SU-DHL-6 (cell line): ENCODE data around the gene DOCK8.
A peak's percentile ranks its signal among the peaks of the same experiment; 100 is the strongest.

ENCODE experiments used
- H2AFZ ChIP-seq: fragments of 200-600 bp; sonication (generic); 2 replicates; pipeline ENCODE4 v1.6.1; 2014; ENCODE audit warnings: low read depth, mild to moderate bottlenecking, moderate library complexity, mixed read lengths, antibody characterized with exemption, low read length; ENCODE audit not compliant: severe bottlenecking
- H3F3A ChIP-seq: fragments of 200-600 bp; shearing (Covaris generic); 2 replicates; pipeline ENCODE4 v1.6.0; 2016; ENCODE audit warnings: antibody characterized with exemption, mild to moderate bottlenecking; ENCODE audit not compliant: insufficient read depth
- H3K27ac ChIP-seq: fragments of 200-600 bp; sonication (generic); 2 replicates; pipeline ENCODE4 v1.5.1; 2016; ENCODE audit warnings: low read depth, mild to moderate bottlenecking, low read length, moderate library complexity, mixed read lengths
- H3K27me3 ChIP-seq: fragments of 200-600 bp; sonication (generic), shearing (Covaris generic); 2 replicates; pipeline ENCODE4 v1.6.0; 2014; ENCODE audit warnings: mild to moderate bottlenecking, low read length
- H3K36me3 ChIP-seq: fragments of 200-600 bp; sonication (generic); 2 replicates; pipeline ENCODE4 v1.6.1; 2014; ENCODE audit warnings: mild to moderate bottlenecking, low read length, mixed read lengths
- H3K4me2 ChIP-seq: fragments of 300-600, 200-600 bp; shearing (Covaris generic), sonication (generic); 2 replicates; pipeline ENCODE4 v1.6.0; 2014; ENCODE audit warnings: low read length, low read depth, mild to moderate bottlenecking; ENCODE audit not compliant: poor library complexity, severe bottlenecking
- H3K4me3 ChIP-seq: fragments of 200-600 bp; sonication (generic); 2 replicates; pipeline ENCODE4 v1.5.1; 2014; ENCODE audit warnings: antibody characterized with exemption, low read length, mild to moderate bottlenecking, mixed read lengths; ENCODE audit not compliant: insufficient read depth, poor library complexity, severe bottlenecking
- H3K79me2 ChIP-seq: fragments of 200-600 bp; sonication (generic); 2 replicates; pipeline ENCODE4 v1.6.1; 2014; ENCODE audit warnings: mild to moderate bottlenecking, low read length, moderate library complexity; ENCODE audit not compliant: insufficient read depth
- H3K9ac ChIP-seq: fragments of 200-600 bp; sonication (generic); 2 replicates; pipeline ENCODE4 v1.7.0; 2014; ENCODE audit warnings: mild to moderate bottlenecking, low read length
- H3K9me2 ChIP-seq: fragments of 200-600 bp; sonication (generic); replicated peaks from 2 replicates; pipeline ENCODE4 v1.6.1; 2014; ENCODE audit warnings: low read length; ENCODE audit not compliant: insufficient read depth
- H3K9me3 ChIP-seq: fragments of 200-600 bp; sonication (generic); 2 replicates; pipeline ENCODE4 v1.6.1; 2014; ENCODE audit warnings: low read length, mixed read lengths; ENCODE audit not compliant: insufficient read depth
- H4K20me1 ChIP-seq: fragments of 200-600 bp; sonication (generic); 2 replicates; pipeline ENCODE4 v1.6.1; 2014; ENCODE audit warnings: low read depth, mild to moderate bottlenecking, antibody characterized with exemption, low read length, moderate library complexity, mixed read lengths
- EZH2phosphoT487 ChIP-seq: fragments of 200-600 bp; sonication (generic), shearing (Covaris generic); conservative IDR thresholded peaks from 2 replicates; pipeline ENCODE4 v1.6.1; 2018; ENCODE audit warnings: mild to moderate bottlenecking, antibody characterized with exemption, low read length, moderate library complexity, mixed read lengths
- TF ChIP-seq, protein P1 (sequence below): fragments of 200-600 bp; sonication (generic); IDR thresholded peaks from one replicate; pipeline ENCODE4 v1.5.1; 2017; ENCODE audit warnings: antibody characterized with exemption, mild to moderate bottlenecking, low read length, moderate library complexity; ENCODE audit not compliant: insufficient read depth, poor library complexity, severe bottlenecking

Gene DOCK8

DNA sequence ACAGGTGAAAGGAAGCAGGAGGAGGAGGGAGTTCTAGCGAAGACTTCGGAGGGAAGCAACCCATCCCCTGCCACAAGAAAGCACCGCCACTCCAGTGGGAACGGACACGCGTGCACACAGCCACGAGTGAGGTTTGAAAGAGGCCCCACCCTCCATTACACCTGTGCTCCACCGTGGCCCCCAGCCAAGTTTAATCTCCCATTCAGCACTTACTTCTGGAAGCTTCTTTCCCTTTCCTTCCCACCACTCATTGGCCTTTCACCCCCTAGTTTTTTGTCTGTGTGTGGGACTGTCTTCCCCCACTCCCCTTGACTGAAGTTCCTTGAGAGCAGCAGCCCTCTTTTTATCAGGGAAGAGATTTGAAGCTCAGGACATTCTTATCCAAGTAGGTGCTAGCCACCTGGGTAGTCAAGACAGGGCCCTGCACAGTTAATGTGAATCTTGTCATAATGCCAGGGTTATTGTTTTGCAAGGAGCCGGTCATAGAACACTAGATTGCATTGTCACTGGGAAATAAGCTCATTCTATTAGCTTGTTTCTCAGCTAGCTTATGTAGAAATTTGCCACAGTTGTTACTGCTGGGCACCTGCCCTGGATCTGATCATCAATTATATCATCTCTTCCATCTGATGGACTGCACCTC is 256.0 kb downstream of the DOCK8 start:
- peak overlapping the region; percentile 86 for H3K4me2 ChIP-seq
- peak overlapping the region; percentile 47 for H3K27ac ChIP-seq
- H4K20me1 ChIP-seq, result no peaks in the 10 kb centered on the region
- peak overlapping the region; percentile 16 for H2AFZ ChIP-seq
- peaks cover 15% of the 10 kb centered on the region for H3F3A ChIP-seq
- H3K9ac ChIP-seq, result peak overlapping the region; percentile 66
- H3K27me3 ChIP-seq, result no peaks in the 10 kb centered on the region
- H3K9me2 ChIP-seq, result no peaks in the 10 kb centered on the region
- H3K36me3 ChIP-seq, result peaks cover 3% of the 10 kb centered on the region; the same call in 1 of the 2 replicates
- peak overlapping the region; percentile 61 for H3K4me3 ChIP-seq
- no peak for TF ChIP-seq EZH2phosphoT487
- TF ChIP-seq, protein P1, sequence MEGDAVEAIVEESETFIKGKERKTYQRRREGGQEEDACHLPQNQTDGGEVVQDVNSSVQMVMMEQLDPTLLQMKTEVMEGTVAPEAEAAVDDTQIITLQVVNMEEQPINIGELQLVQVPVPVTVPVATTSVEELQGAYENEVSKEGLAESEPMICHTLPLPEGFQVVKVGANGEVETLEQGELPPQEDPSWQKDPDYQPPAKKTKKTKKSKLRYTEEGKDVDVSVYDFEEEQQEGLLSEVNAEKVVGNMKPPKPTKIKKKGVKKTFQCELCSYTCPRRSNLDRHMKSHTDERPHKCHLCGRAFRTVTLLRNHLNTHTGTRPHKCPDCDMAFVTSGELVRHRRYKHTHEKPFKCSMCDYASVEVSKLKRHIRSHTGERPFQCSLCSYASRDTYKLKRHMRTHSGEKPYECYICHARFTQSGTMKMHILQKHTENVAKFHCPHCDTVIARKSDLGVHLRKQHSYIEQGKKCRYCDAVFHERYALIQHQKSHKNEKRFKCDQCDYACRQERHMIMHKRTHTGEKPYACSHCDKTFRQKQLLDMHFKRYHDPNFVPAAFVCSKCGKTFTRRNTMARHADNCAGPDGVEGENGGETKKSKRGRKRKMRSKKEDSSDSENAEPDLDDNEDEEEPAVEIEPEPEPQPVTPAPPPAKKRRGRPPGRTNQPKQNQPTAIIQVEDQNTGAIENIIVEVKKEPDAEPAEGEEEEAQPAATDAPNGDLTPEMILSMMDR, result no peak
- H3K79me2 ChIP-seq, result peaks cover 9% of the 10 kb centered on the region; the same call in 1 of the 2 replicates
- no peaks in the 10 kb centered on the region for H3K9me3 ChIP-seq

DNA sequence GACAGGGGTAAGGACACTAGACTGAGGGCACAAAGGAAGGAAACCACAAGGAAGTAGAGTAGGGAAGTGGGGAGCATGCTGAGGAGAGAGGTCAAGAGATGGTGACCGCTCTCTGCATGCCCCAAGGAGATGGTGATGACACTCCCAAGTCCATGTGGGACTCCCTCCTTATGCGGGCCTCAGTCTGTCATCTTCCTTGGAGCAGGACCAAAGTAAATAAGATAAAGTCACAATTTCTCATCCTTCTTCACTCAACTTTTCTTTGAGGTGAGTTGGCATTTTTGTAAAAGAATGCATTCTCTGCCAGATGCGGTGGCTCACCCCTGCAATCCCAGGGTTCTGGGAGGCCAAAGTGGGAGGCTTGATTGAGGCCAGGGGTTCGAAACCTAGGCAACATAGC is 256.7 kb downstream of the DOCK8 start:
- no peak overlapping the region for H3K27ac ChIP-seq
- H4K20me1 ChIP-seq, result no peaks in the 10 kb centered on the region
- TF ChIP-seq, protein P1, result no peak
- TF ChIP-seq EZH2phosphoT487, result no peak
- H3K4me3 ChIP-seq, result peak overlapping the region; percentile 61
- peaks cover 9% of the 10 kb centered on the region; the same call in 1 of the 2 replicates for H3K79me2 ChIP-seq
- peak overlapping the region; percentile 86 for H3K4me2 ChIP-seq
- peaks cover 15% of the 10 kb centered on the region for H3F3A ChIP-seq
- H3K9me2 ChIP-seq, result no peaks in the 10 kb centered on the region
- H3K9ac ChIP-seq, result peak overlapping the region; percentile 66
- H3K9me3 ChIP-seq, result no peaks in the 10 kb centered on the region
- no peaks in the 10 kb centered on the region for H3K36me3 ChIP-seq
- no peak overlapping the region for H2AFZ ChIP-seq
- no peaks in the 10 kb centered on the region for H3K27me3 ChIP-seq

DNA sequence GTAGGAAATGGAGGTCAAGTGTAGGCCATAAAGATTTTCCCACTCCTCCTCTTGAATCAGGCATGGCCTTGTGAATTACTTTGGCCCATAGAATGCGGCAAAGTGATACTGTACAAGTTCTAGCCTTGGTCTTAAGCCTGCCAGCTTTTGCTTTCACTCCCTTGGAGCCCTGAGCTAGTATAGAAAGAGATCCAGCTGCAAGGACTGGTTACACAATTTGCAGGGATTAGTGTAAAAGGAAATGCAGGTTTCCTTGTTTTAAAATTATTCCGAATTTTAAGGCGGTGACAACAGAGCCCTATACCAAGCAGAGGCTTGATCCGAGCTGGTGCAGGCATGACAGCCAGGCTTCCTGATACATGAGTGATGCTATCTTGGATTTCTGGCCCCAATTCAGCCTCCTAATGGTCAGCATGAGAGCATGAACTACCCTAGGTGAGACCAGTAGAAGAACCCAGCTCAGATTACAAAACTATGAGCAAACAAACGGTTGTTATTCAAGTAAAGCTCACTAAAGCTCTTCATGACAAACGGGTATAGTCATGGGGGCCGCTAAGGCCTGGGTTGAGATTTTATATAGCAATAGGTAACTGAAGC is 257.9 kb downstream of the DOCK8 start:
- TF ChIP-seq, protein P1, result no peak
- no peak for TF ChIP-seq EZH2phosphoT487
- H3K9me3 ChIP-seq, result no peaks in the 10 kb centered on the region
- H4K20me1 ChIP-seq, result no peaks in the 10 kb centered on the region
- no peaks in the 10 kb centered on the region for H3K27me3 ChIP-seq
- H3K36me3 ChIP-seq, result no peaks in the 10 kb centered on the region
- H3K27ac ChIP-seq, result no peak overlapping the region
- H3K79me2 ChIP-seq, result peaks cover 9% of the 10 kb centered on the region; the same call in 1 of the 2 replicates
- H3K4me3 ChIP-seq, result no peak overlapping the region
- H3F3A ChIP-seq, result peaks cover 15% of the 10 kb centered on the region
- H3K9me2 ChIP-seq, result no peaks in the 10 kb centered on the region
- H2AFZ ChIP-seq, result no peak overlapping the region
- no peak overlapping the region for H3K9ac ChIP-seq
- H3K4me2 ChIP-seq, result no peak overlapping the region
